ENCODE results near the gene ASCL2. TPM values are rescaled to one million over a fixed set of nuclear protein-coding genes. Genes with fewer than 3 reads are reported as not detected.
A peak's percentile ranks its signal among the peaks of the same experiment; 100 is the strongest.

Gene ASCL2
- total RNA-seq, 2 experiments from 2014 or later: not detected

DNA sequence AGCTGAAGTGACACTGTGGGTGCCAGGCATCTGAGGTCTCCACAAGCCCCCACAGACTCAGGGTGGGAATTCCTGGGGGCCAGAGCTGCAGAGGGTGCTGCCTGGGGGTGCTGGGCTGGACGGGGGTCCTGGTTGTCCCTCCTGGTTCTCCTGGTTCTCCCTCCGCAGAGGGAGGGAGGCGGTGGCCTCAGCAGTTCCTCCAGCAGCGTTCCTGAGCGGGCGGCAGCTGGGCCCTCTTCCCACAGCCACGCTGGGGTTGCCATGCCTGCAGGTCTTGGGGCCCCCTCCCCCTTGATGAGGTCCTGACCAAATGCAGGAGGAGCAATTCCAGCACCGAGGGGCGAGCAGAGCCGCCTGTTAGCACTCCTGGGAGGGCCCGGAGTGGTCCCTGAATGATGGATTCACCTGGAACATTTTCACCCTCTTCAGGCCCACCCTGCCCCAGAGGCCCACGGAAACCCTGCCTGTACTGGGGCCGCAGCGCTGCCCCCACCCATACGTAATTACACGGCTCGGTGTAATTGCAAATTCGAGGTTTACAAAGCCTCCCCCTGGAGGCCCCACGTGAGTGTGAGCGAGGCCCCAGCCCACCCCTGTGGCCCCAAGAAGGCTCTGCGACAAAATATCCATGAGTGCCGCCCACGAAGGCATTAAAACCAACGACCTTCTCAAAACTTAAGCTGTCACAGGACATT is 30.7 kb upstream of the ASCL2 start:
- Histone ChIP-seq H3K9me2 (ENCODE audit: insufficient read depth, low read length) (no peaks in the 10 kb centered on the region), H3K4me3 (ENCODE audit: low read depth, low read length, poor library complexity, severe bottlenecking) (no peak overlapping the region), H3K4me1 (ENCODE audit: insufficient read depth, low read length, poor library complexity, severe bottlenecking) (peaks cover 3% of the 10 kb centered on the region), H3K79me2 (ENCODE audit: insufficient read depth, low read depth, low read length) (no peaks in the 10 kb centered on the region), H3K36me3 (ENCODE audit: insufficient read depth, low read length) (no peaks in the 10 kb centered on the region), H3K27ac (ENCODE audit: low read depth, low read length, poor library complexity, severe bottlenecking) (no peak overlapping the region), H3K9me3 (ENCODE audit: low read length) (no peaks in the 10 kb centered on the region), H4K20me1 (ENCODE audit: insufficient read depth, low read length) (no peaks in the 10 kb centered on the region), H2AFZ (ENCODE audit: low read length) (peak overlapping the region; percentile 57), H3K4me2 (ENCODE audit: low read length) (no peak overlapping the region)
- intact Hi-C loops (cut with micrococcal nuclease; ENCODE audit: unreplicated experiment): no loop called here
- CTCF ChIA-PET (ENCODE audit: unreplicated experiment): no interaction called here
- no peak for DNase-seq (ENCODE audit: low spot score)
- TF ChIP-seq, protein P1, sequence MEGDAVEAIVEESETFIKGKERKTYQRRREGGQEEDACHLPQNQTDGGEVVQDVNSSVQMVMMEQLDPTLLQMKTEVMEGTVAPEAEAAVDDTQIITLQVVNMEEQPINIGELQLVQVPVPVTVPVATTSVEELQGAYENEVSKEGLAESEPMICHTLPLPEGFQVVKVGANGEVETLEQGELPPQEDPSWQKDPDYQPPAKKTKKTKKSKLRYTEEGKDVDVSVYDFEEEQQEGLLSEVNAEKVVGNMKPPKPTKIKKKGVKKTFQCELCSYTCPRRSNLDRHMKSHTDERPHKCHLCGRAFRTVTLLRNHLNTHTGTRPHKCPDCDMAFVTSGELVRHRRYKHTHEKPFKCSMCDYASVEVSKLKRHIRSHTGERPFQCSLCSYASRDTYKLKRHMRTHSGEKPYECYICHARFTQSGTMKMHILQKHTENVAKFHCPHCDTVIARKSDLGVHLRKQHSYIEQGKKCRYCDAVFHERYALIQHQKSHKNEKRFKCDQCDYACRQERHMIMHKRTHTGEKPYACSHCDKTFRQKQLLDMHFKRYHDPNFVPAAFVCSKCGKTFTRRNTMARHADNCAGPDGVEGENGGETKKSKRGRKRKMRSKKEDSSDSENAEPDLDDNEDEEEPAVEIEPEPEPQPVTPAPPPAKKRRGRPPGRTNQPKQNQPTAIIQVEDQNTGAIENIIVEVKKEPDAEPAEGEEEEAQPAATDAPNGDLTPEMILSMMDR (conservative IDR thresholded peaks at IDR 0.05; ENCODE audit: low read length): no peak
- no peak for TF ChIP-seq EZH2phosphoT487 (IDR thresholded peaks at IDR 0.05; ENCODE audit: borderline replicate concordance, low read depth, low read length)
- no TSS peak for BruUV-seq (replicated peaks)
- POLR2A ChIA-PET: no interaction called here

DNA sequence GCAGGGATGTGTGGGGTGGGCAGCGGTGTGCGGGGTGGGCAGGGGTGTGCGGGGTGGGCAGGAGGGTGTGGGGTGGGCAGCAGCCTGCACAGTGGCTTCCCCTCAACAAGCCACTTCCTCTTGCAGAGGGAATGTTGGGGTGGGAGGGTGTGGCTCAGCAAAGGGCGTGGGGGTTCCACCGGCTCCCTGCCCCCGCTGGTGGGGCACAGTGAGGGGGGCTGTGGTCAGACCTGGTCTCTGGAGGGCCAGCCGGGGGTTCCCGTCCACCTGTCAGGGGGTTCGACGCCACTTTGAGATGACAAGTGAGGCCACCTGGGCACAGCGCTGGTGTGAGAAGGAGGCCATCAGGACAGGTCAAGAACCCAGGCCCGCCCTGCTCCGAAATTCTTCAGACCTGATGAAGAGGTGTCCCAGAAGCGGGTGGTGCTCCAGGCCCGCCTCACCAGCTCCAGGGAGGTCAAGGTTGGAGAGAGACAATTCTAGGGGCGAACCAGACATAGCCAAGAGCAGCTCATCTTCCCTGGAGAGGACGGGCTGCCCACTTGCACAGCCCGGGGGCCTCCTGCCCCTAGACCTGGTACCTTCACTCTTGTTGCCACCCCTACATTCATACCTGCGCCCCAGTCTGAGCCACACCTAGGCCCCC is 30.0 kb upstream of the ASCL2 start:
- Histone ChIP-seq H3K9me3 (ENCODE audit: low read length) (no peaks in the 10 kb centered on the region), H3K4me2 (ENCODE audit: low read length) (no peak overlapping the region), H3K79me2 (ENCODE audit: insufficient read depth, low read depth, low read length) (no peaks in the 10 kb centered on the region), H3K4me1 (ENCODE audit: insufficient read depth, low read length, poor library complexity, severe bottlenecking) (no peaks in the 10 kb centered on the region), H4K20me1 (ENCODE audit: insufficient read depth, low read length) (no peaks in the 10 kb centered on the region), H2AFZ (ENCODE audit: low read length) (no peak overlapping the region), H3K27ac (ENCODE audit: low read depth, low read length, poor library complexity, severe bottlenecking) (no peak overlapping the region), H3K36me3 (ENCODE audit: insufficient read depth, low read length) (no peaks in the 10 kb centered on the region), H3K9me2 (ENCODE audit: insufficient read depth, low read length) (no peaks in the 10 kb centered on the region), H3K4me3 (ENCODE audit: low read depth, low read length, poor library complexity, severe bottlenecking) (no peak overlapping the region)
- BruUV-seq (replicated peaks): no TSS peak
- no peak for DNase-seq (ENCODE audit: low spot score)
- POLR2A ChIA-PET: no interaction called here
- no peak for TF ChIP-seq EZH2phosphoT487 (IDR thresholded peaks at IDR 0.05; ENCODE audit: borderline replicate concordance, low read depth, low read length)
- TF ChIP-seq, protein P1 (conservative IDR thresholded peaks at IDR 0.05; ENCODE audit: low read length): no peak
- CTCF ChIA-PET (ENCODE audit: unreplicated experiment): no interaction called here
- intact Hi-C loops (cut with micrococcal nuclease; ENCODE audit: unreplicated experiment): no loop called here

DNA sequence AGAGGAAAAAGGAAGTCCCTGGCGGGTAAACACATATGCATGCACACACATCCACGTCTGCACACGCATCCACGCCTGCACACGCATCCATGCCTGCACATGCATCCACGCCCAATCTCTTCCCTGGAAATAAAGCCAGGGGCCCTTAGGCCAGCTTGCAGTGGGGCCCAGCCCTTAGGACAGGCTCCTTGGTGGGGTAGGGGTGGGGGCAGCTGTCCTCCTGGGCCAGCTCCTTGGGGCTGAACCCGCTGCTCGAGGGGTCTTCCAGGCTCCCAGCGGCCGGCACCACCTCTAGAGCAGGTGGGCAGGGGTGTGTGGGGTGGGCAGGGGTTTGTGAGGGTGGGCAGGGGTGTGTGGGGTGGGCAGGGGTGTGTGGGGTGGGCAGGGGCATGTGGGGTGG is 29.4 kb upstream of the ASCL2 start:
- no peak for DNase-seq (ENCODE audit: low spot score)
- intact Hi-C loops (cut with micrococcal nuclease; ENCODE audit: unreplicated experiment): no loop called here
- Histone ChIP-seq H3K4me1 (ENCODE audit: insufficient read depth, low read length, poor library complexity, severe bottlenecking) (no peaks in the 10 kb centered on the region), H3K9me3 (ENCODE audit: low read length) (no peaks in the 10 kb centered on the region), H2AFZ (ENCODE audit: low read length) (no peak overlapping the region), H3K4me2 (ENCODE audit: low read length) (no peak overlapping the region), H4K20me1 (ENCODE audit: insufficient read depth, low read length) (no peaks in the 10 kb centered on the region), H3K27ac (ENCODE audit: low read depth, low read length, poor library complexity, severe bottlenecking) (no peak overlapping the region), H3K36me3 (ENCODE audit: insufficient read depth, low read length) (no peaks in the 10 kb centered on the region), H3K79me2 (ENCODE audit: insufficient read depth, low read depth, low read length) (no peaks in the 10 kb centered on the region), H3K9me2 (ENCODE audit: insufficient read depth, low read length) (no peaks in the 10 kb centered on the region), H3K4me3 (ENCODE audit: low read depth, low read length, poor library complexity, severe bottlenecking) (no peak overlapping the region)
- ChIA-PET POLR2A (interaction anchor here (0.6 kb wide), 2 partner anchors 58 to 574 kb away, joined by 3 to 5 read pairs; no protein-coding TSS in a partner anchor), CTCF (ENCODE audit: unreplicated experiment) (no interaction called here)
- no TSS peak for BruUV-seq (replicated peaks)
- TF ChIP-seq, protein P1 (conservative IDR thresholded peaks at IDR 0.05; ENCODE audit: low read length): no peak
- TF ChIP-seq EZH2phosphoT487 (IDR thresholded peaks at IDR 0.05; ENCODE audit: borderline replicate concordance, low read depth, low read length): no peak
